ENCODE results near the gene COLQ.
A peak's percentile ranks its signal among the peaks of the same experiment; 100 is the strongest.
"Not testable (repeated sequence)": the region's sequence is repeated elsewhere in the genome, so short reads cannot be mapped to it uniquely, and the experiment has no call there.

The COLQ gene

DNA sequence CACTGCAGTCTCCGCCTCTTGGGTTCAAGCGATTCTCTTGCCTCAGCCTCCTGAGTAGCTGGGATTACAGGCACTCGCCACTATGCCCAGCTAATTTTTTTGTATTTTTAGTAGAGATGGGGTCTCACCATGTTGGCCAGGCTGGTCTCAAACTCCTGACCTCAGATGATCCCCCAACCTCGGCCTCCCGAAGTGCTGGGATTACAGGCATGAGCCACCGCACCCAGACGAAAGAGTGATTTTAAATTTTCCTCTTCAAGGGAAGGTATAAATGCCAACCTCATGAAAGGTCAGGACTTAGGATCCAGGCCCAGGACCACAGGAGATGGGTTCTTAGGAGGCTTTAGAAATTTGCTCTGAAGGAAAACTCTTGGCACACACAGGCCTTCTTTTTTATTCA is 110.5 kb downstream of the COLQ start:
- DNase-seq = not testable (repeated sequence)

DNA sequence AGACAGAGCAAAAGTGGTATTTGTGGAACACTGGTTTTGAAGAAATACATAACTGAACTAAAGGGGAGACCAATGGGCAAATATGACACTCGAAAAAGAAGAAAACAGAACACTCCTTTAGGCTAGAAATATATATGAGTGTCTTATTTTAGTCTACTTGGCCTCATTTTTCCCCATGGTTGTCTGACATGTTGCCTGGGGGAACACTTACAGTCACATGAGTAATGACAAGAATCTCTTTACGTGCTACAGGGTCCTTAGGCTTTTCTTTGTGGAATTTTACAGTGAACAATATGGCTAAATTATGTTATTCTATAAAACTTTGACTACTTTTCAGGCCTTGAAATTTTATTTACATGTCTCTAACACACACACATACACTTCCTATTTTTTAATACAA is 111.7 kb downstream of the COLQ start:
- no peak for DNase-seq

DNA sequence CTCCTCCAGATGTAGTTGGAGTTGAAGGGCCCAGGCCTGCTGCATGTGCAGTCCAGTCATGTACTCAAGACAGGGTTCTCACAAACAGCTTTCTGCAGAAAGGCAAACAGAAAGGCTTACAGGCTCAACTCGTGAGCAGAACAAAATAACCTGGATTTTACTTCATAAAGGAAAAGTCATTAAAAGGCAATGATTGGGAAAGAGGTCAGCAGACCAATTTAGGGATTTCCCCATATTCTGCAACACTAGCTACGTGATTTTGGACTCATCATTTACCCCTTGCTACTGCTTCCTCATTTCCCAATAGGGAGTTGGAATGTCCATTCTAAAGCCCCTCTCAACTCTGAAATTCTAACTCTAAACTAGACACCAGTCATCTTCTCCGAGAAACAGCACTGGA is 112.3 kb downstream of the COLQ start:
- DNase-seq = no peak

DNA sequence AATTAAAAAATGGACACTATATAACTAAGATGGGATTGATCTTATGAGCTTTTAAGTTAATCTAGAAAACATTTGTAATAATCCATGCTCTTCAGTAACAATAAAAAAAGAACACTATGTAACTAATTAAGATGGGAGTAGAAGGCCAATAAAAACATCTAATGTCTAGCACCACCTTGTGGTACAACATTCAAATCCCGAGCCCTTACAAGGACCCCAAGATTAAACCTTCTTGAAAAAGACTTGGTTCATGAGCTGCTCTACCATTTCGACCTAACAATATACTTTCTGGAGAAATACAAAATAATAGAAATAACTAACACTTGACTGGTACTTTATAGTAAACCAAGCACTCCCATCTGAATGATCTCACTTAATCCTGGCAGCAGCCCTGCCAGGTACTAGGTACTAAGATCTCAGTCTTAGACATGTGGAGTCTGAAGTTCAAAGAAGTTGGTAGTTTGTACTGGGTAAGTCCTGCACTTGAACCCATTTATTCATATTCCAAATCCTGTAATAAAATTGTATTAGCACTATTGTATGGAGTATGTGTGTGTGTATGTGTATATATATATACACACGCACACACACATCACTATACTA is 116.0 kb downstream of the COLQ start:
- peak; percentile 75 for DNase-seq

DNA sequence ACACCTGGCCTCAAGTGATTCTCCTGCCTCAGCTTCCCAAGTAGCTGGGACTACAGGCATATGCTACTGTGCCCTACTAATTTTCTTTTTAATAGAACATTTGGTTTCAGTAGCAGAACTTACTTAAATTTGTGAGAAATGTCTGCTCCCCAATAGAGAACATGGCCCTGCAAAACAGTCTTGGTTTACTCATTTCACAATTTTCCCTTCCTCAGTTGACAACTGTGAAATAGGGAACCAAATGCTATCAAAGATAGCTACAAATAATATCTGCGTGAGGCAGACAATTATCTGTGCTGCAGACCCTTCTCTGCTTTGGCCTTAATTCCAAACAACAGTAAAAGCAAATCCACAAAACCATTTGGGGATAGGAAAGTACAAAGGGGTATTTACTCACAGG is 116.7 kb downstream of the COLQ start:
- no peak for DNase-seq

- DNase-seq = no peak
Measured at GRCh38 chr3:15403965-15404364, 117.5 kb downstream of the COLQ start.

DNA sequence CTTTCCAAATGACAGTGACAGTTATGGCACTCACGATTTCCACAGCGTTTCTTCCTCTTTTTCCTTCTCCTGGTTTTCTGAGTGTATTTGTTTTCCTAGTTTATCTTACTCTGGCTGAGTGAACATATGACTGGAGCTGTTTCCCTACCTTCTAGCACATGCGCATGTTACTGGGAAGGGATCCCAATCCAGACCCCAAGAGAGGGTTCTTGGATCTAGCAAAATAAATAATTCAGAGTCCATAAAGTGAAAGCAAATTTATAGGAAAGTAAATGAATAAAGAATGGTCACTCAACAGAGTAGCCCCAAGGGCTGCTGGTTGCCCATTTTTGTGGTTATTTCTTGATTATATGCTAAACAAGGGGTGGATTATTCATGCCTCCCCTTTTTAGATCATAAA is 118.0 kb downstream of the COLQ start:
- no peak for DNase-seq

DNA sequence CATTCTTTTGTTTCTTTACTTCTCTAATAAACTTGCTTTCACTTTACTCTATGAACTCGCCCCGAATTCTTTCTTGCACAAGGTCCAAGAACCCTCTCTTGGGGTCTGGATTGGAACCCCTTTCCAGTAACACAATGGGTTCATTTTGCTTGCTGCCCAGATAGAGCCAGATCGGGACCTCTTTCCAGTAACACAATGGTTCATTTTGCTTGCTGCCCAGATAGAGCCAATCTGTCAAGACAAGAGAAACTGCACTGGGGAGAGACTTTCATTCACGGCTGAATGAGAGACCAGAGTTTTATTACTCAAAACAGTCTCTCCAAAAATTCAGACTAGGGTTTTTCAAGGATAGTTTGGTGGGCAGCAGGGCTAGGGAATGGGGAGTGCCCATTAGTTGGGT is 119.6 kb downstream of the COLQ start:
- DNase-seq = no peak
